Left renal cortex interstitium (tissue), 4 donors: Measurements from ENCODE around the gene ZCCHC7. TPM values are rescaled to one million over a fixed set of nuclear protein-coding genes. Genes with fewer than 3 reads are reported as not detected.

Experiments used
- DNase-seq, 4 donors: peaks; one replicate each; pipeline ENCODE4 v3.0.0-alpha.2; 2013; ENCODE audit warnings: low read depth in 4 of 4, low spot score in 2 of 4, missing footprints in 1 of 4
- polyA plus RNA-seq, 4 donors: library from polyadenylated mRNA; unstranded; fragments of 120-200 nt; gene quantifications; one replicate each; pipeline ENCODE4 v1.2.1, GENCODE V29; 2013; ENCODE audit not compliant: insufficient read length in 4 of 4

ZCCHC7 gene
- polyA plus RNA-seq, 4 donors = 22.1 to 27.9 (median 24.6) TPM

DNA sequence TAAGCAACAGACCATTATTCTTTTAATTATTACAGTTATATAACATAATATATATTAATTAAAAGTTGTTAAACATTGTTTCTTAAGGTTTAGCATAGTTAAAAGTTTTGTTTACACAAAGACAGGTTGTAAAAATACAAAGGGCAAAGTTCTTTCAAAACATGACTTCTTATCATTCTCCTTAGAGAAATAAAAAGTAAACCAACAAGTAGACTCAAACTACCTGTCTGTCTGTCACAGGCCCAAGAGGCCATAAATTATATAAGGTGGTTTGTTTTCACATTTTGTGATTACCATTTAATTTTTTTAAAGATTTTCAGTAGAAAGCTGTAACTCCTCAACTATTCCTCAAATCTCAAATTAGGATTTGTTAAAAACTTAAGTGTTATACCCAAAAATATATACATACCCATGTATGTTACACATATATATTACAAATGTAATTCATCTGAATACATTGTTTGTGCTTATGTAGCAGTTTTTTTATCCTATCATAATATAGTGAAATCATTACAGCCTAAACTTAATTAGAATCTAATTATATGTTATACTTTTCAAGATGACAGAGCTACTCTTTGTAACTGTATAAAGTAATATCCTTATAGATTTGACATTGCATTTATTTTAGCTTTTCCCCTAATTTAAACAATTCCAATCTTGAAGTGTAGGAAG, 208.3 kb downstream of the ZCCHC7 start:
- DNase-seq = no peak

DNA sequence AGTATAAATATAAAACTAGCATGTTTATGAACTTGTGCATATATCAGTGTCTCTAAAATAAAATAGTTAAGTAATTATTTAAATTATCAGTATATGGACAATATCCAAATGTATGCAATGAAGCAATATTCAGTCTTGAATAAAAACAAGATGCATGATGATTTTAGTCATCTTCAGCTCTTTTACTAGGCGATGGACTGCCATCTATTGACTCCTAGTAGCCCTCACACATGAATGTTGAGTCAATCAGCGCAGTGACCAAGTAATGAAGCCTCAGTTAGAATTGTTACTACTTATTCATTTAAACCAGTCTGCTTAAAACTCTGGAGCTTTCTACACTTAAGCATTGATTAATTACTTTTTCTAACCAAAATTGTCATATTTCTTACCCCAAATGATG, 209.2 kb downstream of the ZCCHC7 start:
- DNase-seq = no peak

GRCh38 chr9:37331871-37332270, 211.5 kb downstream of the ZCCHC7 start:
- DNase-seq = no peak

DNA sequence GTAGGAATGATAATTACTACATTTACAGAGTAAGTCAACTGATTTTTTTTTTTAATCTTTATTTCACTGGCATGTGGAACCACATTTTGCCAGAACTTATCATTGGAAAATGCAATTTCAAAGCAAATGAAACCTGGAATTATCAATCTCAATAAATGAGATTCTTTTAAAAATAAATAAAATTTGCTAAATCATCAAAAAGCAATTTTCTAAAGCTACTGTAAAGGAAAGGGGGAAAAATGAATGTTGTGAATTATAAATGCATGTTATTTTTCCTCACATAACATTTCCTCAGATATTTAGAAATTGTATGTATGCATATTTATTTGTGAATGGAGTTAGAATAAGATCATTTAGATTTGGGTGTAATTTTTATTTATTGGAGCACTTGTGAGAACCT, 212.2 kb downstream of the ZCCHC7 start:
- no peak for DNase-seq

GRCh38 chr9:37333288-37333687, 212.9 kb downstream of the ZCCHC7 start:
- no peak for DNase-seq

GRCh38 chr9:37335238-37335637, 214.9 kb downstream of the ZCCHC7 start:
- no peak for DNase-seq

- no peak for DNase-seq
Measured at GRCh38 chr9:37336150-37336549, 215.8 kb downstream of the ZCCHC7 start.

DNA sequence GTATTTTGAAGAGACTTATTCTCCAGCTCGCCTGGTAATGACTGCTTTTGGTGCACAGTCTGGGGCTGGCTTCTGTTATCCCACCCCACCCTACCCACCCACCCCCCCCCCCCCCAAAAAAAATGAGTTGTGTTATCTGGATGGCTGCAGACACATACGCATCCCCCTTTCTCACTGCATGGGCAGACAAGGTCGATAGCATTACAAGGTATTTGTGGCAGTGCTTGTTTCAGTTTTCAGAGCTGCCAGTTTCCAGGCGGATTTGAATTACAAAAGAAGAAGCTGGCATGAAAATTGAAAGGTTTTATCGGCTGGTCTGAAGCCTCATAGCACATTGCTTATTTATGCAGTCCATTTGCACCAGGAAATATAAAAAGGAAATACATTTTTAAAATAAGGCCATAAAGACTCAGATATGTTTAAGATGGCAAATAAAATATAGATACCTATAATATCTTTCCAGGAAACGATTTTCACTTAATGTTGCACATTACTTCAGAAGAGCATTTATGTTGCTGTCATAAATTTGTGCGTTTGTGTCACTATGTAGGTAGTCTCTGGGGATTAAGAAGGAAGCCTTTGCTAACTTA, 217.0 kb downstream of the ZCCHC7 start:
- no peak for DNase-seq

GRCh38 chr9:37338218-37338617, 217.8 kb downstream of the ZCCHC7 start:
- DNase-seq = no peak

- no peak for DNase-seq
Measured at GRCh38 chr9:37339923-37340322, 219.5 kb downstream of the ZCCHC7 start.

GRCh38 chr9:37340961-37341360, 220.6 kb downstream of the ZCCHC7 start:
- no peak for DNase-seq

GRCh38 chr9:37341704-37342103, 221.3 kb downstream of the ZCCHC7 start:
- no peak for DNase-seq

DNA sequence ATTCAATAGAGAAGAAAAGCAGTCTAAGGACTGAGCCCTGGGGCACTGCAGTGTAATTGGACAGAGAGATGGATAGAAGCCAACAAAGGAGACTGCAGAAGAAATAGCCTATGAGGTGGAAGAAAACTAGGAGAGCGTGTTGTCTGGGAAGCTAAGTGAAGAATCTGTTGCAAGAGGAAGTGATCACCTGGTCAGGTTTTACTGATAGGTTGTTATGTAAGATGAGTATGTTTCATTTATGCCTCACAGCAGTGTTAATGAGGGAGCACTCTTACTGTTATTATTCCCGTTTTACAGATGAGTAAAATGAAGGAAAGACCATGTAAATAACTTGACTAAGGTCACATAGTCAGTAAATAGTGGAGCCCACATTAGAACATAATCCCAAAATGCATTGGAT, 222.1 kb downstream of the ZCCHC7 start:
- no peak for DNase-seq

GRCh38 chr9:37342895-37343294, 222.5 kb downstream of the ZCCHC7 start:
- DNase-seq = no peak

GRCh38 chr9:37343724-37344123, 223.3 kb downstream of the ZCCHC7 start:
- no peak for DNase-seq

DNA sequence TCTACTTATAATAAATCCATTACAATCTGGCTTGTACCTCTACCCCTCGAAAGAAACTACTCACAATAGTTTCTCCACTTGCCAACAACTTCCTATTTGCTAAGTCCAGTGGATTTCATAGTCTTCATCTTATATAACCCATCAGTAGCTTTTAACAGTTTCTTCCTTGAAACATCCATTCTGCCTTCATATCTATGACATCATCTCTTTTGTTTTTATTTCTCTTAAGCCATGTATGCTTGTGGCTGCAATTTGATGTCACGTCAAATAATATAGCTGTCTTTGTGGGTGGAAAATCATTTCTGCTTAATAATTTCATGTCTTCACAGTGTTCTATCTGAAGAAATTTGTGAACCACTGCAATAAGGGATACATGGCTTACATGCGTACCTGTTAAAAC, 224.7 kb downstream of the ZCCHC7 start:
- no peak for DNase-seq

DNA sequence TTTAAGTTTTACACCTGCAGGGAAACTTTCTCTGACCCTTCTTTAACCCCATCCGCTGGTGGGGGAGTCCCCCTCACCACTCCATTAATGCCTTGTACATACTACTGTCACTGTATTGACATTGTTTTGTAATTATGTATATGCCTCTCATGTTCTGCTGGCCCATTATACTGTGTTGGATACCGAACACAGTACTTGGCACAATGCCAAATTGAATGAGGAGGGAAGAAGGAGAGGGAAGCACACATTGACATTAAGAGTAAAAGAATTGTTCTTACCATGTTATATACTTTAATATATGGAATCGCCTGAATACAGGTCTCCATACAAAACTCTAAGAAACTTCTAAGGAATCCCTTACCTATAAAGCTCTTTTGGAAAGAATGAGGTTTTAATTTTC, 228.5 kb downstream of the ZCCHC7 start:
- no peak for DNase-seq

DNA sequence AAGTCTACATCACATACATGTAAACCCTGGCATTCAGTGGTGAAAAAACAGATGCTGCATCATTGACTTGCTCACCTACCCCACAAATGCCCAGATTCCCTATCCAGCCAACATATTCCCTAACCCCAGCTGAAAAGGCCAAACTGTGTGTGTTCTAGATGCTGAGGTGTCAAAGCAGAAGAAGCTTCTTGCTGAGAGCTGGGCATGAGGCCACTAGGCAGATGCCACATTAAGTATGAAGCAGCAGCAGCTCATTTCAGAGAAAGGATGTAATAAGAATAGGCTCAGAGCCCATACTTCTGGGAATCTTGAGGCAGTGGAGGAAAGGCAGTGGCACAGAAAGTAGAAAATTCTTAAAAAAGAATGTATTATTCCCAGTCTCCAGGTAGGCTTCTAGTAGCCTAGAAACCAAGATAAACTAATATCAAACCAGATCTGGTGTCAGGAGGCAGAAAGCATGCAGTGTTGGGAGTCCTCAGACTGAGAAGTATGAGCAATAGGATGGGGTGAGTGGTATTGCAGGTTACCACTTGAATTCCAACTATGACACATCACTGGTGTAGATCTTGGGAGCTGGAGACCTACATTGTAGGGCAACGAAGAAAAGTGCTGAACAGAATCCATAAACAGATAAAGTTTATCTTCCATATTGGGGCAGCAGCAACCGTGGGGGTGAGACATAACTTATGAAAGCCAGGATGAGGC, 230.3 kb downstream of the ZCCHC7 start:
- no peak for DNase-seq

DNA sequence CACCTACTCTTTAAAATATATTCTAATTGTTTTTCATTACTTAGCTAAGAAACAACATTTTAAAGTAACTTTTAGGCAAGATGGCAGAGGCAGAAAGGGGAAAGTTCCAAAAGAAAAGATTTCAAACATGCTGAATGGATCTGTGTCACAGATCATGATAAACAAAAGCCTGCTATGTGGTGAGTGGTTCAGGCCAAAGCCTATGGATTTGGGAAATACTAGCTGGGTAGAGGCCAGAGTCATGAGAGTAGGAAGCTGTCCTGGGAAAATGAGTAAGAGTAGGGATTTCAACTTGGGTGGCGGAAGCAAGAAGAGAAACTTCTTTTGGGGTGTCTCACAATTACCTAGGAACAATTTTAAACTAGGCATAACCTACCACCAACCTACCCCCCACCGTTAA, 233.4 kb downstream of the ZCCHC7 start:
- DNase-seq = no peak

- no peak for DNase-seq
Measured at GRCh38 chr9:37362430-37362829, 242.1 kb downstream of the ZCCHC7 start.

GRCh38 chr9:37363124-37363523, 242.8 kb downstream of the ZCCHC7 start:
- DNase-seq = no peak

DNA sequence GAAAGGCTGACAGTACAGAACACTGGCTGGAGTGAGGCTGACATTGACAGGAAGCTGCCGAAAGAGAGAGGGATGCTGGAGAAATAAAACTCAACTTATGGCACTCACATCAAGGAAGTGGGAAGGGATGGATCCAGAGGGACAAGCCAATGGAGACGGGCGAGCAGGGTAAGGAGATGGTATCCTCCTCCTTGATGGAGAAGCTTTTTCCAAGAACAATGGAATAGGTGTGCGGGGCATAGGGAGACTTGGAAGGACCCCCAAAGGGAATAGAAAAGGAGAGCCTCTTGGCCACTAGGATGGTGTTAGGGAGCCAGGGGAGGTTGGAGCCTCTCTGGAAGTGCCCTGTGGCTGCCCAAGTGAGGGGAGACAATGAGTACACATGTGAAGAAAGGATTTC, 243.8 kb downstream of the ZCCHC7 start:
- no peak for DNase-seq
